CD4-positive, alpha-beta T cell treated with Interleukin-1 beta for 1 hour (primary cell): ENCODE results near the gene ZBTB47.

Source experiments
- DNase-seq, 2 donors: peaks; one replicate each; pipeline ENCODE4 v3.0.0-alpha.2; 2020 to 2022

The ZBTB47 gene

GRCh38 chr3:42653560-42654330 is at the start of gene ZBTB47:
TSS of gene ZBTB47 (plus strand) at chr3:42653697. CDS start at chr3:42658356, 4,659 bp downstream.
- peak in 1 of 2 donors; percentile 4 for DNase-seq

- DNase-seq = no peak
Measured at GRCh38 chr3:42605546-42606173, 47.8 kb upstream of the ZBTB47 start.

DNA sequence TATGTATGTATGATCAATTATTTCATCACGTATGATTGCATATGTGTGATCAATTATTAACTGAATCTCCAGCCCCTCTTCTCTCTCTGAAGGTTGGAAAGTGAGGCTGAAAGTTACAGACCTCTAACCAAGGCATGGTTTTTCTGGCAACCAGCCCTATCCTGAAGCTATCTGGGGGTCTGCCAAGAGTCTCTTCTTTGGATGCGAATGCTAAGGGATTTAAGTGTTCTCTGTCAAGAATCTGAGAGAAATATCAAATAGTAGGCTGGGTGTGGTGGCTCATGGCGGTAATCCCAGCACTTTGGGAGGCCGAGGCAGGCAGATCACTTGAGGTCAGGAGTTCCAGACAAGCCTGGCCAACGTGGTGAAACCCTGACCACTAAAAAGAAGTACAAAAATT is 44.9 kb upstream of the ZBTB47 start:
- DNase-seq = no peak

GRCh38 chr3:42610976-42611375 is 42.5 kb upstream of the ZBTB47 start:
- peak in 1 of 2 donors; percentile 39 for DNase-seq

GRCh38 chr3:42612217-42612616 is 41.3 kb upstream of the ZBTB47 start:
- DNase-seq = no peak

DNA sequence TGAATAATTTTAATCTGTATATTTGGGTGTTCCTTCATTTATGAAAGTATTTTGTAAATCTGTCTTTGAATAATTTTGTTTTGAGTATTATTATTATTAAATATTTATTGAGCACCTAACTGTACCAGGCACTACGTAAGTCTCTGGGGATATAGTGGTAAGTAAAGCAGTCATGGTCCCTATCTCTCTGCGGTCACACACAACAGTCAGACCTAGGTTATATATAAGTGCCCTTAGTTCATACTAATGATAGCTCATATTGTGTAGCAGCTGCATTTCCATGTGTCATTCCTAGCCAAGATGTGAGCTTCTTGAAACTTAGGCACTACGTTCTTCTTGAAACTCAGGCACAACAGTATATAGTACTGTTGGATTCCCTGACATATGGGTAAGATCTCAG is 40.6 kb upstream of the ZBTB47 start:
- no peak for DNase-seq

GRCh38 chr3:42613462-42613861 is 40.0 kb upstream of the ZBTB47 start:
- DNase-seq = peak in 1 of 2 donors; percentile 26

- DNase-seq = no peak
Measured at GRCh38 chr3:42631620-42632019, 21.9 kb upstream of the ZBTB47 start.

DNA sequence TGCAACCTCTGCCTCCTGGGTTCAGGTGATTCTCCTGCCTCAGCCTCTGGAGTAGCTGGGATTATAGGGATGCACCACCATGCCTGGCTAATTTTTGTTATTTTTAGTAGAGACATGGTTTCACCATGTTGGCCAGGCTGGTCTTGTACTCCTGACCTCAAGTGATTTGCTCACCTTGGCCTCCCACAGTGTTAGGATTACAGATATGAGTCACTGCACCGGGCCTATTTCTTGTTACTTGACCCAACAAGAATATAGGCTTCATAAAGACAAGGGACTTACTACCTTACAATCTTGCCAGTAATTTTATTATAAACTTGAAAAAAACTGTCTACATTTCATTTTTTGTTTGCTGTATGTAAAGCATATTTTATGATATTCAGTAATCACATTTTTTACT is 21.4 kb upstream of the ZBTB47 start:
- DNase-seq = no peak

- DNase-seq = no peak
Measured at GRCh38 chr3:42633544-42633943, 20.0 kb upstream of the ZBTB47 start.

DNA sequence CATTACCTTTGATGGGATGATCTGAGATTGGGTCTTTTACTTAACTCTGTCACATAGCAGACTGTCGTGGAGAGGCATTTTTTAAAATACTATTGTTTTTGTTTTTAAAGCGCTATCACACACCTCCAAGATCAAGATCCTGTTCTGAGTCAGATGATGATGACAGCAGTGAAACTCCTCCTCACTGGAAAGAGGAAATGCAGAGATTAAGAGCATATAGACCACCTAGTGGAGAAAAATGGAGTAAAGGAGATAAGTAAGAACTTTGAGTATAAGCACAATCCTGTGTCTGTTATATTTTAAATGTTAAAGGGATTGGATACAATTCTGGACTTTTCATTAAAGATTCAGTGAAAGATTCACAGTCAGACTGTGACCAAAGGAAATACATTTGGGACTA is 18.4 kb upstream of the ZBTB47 start:
- peak in 1 of 2 donors; percentile 32 for DNase-seq

- DNase-seq = no peak
Measured at GRCh38 chr3:42637001-42637400, 16.5 kb upstream of the ZBTB47 start.

DNA sequence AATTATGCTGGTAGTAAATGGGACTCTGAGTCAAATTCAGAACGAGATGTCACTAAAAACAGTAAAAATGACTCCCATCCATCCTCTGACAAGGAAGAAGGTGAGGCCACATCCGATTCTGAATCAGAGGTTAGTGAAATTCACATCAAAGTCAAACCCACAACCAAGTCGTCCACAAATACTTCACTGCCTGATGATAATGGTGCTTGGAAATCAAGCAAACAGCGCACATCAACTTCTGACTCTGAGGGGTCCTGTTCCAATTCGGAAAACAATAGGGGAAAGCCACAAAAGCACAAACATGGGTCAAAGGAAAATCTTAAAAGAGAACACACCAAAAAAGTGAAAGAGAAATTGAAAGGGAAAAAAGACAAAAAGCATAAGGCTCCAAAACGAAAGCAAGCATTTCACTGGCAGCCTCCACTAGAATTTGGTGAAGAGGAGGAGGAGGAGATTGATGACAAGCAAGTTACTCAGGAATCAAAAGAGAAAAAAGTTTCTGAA is 15.1 kb upstream of the ZBTB47 start:
- peak in 1 of 2 donors; percentile 62 for DNase-seq

- peak in 1 of 2 donors; percentile 17 for DNase-seq
Measured at GRCh38 chr3:42639192-42639591, 14.3 kb upstream of the ZBTB47 start.

DNA sequence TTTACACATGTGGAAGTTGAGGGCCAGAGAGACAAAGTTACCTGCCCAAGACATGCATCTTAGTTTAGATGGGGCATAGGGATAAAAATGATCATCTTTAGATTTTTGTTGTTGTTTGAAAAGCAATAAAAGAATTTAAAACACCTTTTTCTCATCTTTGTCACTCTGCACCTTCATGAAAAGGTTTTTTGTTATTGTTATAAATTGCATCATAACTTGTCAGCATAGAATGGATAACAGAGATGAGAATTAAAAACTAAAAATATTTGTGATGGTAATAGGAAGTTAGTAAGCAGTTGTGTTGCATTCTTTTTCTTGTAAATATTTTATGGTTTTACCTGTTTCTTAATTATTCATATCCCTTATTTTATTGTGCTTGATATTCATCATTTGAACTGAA is 13.4 kb upstream of the ZBTB47 start:
- DNase-seq = no peak

DNA sequence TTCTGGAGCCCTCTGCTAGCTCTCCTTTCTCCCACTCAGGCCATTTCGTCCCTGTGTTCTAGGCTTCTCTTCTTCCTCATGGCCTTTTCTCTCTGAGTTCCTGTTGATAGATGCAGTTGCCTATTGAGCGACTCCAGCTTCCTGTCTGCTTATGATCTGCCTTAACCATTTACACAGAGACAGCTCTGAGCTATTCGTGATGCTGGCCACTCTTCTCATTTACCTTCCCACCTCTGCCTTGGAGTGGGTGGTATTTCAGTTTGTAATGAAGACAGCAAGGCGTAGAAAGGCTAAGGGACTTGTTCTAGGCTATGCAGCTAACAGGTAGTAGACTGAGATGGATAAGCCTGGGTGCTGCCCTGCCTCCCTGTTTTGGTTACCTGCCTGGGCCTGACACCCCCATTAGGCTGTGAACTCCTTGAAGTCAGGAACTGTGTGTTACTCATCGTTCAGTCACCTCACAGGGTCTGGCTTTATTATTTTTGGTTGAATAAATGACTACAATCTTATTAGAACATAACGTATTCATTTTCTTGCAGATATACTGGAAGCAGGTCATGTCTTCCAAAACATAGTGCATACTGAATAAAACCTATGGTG is 12.6 kb upstream of the ZBTB47 start:
- DNase-seq = no peak

DNA sequence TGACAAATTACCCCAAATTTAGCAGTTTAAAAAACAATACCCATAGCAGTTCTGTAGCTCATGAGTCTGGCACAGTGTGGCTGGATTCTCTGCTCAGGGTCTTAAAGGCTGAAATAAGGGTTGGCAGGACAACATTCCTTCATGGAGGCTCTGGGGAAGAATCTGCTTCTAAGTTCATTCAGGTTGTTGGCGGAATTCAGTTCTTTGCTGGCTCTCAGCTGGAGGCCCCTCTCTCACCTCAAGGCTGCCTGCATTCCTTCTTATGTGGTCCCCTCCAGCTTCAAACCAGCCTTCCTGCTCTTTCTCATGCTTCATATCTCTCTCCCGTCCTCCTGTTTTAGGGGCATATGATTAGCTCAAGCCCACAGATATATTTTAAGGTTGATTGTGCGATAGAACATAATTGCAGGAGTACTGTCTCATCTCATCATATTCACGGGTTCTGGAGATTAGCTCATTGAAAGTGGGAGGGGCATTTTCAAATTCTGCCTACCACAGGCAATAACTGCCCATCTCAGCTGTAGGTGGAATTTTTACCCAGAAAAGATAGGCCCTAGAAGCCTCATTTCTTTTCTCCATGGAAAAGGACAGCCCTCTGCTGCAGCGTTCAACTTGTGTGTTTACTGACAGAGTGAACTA is 5.6 kb upstream of the ZBTB47 start:
- DNase-seq = no peak

DNA sequence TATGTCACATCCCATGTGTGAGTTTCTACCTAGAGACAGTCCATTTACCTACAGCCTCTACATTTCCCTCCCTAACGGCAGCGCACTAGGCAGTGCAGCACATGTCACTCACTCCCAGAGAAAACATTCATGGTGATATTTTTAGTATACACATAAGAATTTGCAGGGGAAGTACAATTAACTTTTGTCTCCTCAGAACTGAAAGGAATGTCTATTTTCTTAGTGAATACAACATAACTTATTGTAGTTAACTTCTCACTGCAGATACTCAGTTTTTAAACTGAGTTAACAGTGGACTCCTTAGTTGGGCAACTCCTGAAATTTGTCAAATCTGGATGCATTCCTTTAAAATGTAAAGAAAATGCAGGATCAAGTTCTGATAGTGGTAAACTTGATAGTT is 4.5 kb upstream of the ZBTB47 start:
- no peak for DNase-seq

- no peak for DNase-seq
Measured at GRCh38 chr3:42649783-42650182, 3.7 kb upstream of the ZBTB47 start.

DNA sequence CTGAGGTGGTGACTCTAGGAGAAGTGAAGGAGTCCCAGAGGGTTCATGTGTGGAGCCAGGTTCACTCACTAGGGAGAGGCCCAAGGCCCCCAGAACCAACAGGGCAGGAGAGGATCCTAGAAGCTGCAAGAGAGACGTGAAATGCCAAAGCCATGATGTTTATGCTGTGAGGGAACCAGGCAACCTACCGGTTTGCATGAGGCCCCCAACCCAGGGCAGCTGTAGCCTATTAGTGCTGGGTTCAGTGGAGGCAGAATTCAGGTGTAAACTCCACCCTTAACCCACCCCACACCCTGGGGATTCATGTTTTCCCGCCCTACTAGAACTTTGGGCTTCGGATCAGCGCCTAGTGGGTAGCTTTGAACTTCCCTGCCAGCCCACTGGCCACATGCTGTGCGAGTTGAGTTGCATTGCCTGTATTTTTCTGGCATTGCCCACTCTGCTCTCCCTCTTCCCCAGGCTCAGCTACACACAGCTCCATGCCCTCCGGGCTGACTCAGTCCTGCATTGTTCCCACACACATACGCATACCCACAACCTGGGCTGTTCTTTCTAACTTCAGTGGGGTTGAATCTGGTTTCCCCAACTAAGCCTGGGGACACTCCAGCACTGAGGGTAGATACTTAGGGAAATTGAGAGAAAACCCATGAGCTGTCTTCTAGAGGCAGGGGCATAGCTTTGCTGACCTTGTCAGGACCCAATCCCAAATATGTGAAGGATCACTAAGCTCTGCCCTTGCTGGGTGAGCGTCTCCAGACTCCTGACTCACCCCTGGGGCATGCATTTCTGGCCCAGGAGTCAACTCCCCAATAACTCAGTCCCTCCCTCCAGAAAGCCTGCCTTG is 2.0 kb upstream of the ZBTB47 start:
- no peak for DNase-seq

DNA sequence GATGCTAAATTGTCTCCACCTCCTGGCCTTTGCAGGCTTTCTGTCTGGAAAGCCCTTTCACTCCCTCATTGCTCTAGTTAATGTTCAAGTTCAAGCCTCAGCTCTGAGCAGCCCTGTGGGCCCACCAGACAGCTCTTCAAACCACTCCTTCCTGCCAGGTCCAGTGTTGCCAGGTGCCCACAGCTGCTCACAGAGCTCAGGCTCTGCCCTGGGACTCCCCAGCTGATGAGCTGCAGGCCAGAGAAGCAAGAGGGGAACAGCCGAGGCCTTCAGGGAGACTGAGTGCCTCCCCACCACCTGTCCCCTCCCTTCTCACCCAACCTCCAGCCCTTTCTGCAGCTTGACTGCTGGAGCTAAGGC is 1.3 kb upstream of the ZBTB47 start:
- DNase-seq = no peak

DNA sequence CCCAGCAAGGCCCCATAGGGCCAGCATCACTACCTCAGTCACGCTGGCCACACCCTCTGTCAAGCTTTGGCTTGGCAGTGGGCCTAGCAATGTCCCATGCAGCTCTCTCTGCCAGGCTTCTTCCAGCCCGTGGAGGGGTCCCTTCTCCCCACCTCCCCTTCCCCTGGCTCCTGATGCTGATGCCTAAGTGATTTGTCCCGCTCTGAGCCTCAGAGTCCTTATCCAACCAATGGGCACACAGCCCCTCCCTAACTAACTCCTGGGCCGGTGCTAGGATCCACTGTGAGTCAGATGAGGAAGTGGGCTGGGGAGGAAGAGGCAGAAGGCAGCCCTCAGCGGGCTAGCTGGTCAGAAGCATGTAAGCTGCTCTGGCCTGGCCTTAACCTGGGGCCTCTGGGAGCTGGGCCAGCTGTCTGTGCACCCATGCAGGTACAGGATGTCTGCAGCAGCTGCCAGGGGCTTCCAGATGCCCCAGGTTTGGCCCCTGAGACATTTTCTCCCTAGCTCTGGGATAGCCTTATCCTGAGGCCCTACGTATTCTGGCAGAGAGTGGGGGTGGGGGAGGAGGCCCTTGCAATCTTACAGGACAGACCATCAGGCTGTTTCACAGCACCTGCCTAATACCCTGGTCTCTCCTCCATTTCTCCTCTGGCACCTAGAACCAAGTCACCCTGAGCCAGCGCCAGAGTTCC is 740 bp upstream of the ZBTB47 start:
- DNase-seq = peak in 1 of 2 donors; percentile 56
